GM23338 (cell line): ENCODE measurements around the gene SLC25A20. TPM values are rescaled to one million over a fixed set of nuclear protein-coding genes. Genes with fewer than 3 reads are reported as not detected.

Experiments used
- ATAC-seq: fragments of 200-7000 bp; cut with Tn5 transposase; 3 replicates; pipeline ENCODE4 v1.9.1; 2020
- DNase-seq: peaks from one replicate; pipeline ENCODE4 v3.0.0-alpha.2; 2015; ENCODE audit warnings: low spot score
- H2AFZ ChIP-seq: fragments of 200-600 bp; sonication (generic); 2 replicates; pipeline ENCODE4 v1.8.0; 2016; ENCODE audit warnings: antibody characterized with exemption, mild to moderate bottlenecking, moderate library complexity
- H3F3A ChIP-seq: fragments of 200-600 bp; sonication (generic); replicated peaks from 2 replicates; pipeline ENCODE4 v1.8.0; 2017; ENCODE audit warnings: antibody characterized with exemption, mixed run types, low read depth
- H3K27ac ChIP-seq: fragments of 200-600 bp; sonication (generic); 2 replicates; pipeline ENCODE4 v1.6.1; 2016; ENCODE audit warnings: low read depth
- H3K27me3 ChIP-seq: fragments of 200-600 bp; sonication (generic); 2 replicates; pipeline ENCODE4 v1.8.0; 2016; ENCODE audit warnings: mild to moderate bottlenecking, mixed run types, moderate library complexity; ENCODE audit not compliant: insufficient read depth
- H3K36me3 ChIP-seq: fragments of 200-600 bp; sonication (generic); 2 replicates; pipeline ENCODE4 v1.8.0; 2016; ENCODE audit warnings: mild to moderate bottlenecking; ENCODE audit not compliant: insufficient read depth
- H3K4me1 ChIP-seq: fragments of 200-600 bp; sonication (generic); 2 replicates; pipeline ENCODE4 v1.8.0; 2016; ENCODE audit warnings: mild to moderate bottlenecking, moderate library complexity; ENCODE audit not compliant: insufficient read depth
- H3K4me2 ChIP-seq: fragments of 200-600 bp; sonication (generic); 2 replicates; pipeline ENCODE4 v1.7.1; 2017; ENCODE audit warnings: mixed run types
- H3K4me3 ChIP-seq: fragments of 200-600 bp; sonication (generic); 2 replicates; pipeline ENCODE4 v1.6.1; 2016; ENCODE audit warnings: mixed run types
- H3K79me2 ChIP-seq: fragments of 200-600 bp; sonication (generic); replicated peaks from 2 replicates; pipeline ENCODE4 v1.8.0; 2017; ENCODE audit warnings: mild to moderate bottlenecking; ENCODE audit not compliant: insufficient read depth
- H3K9me2 ChIP-seq: fragments of 200-600 bp; sonication (generic); 2 replicates; pipeline ENCODE4 v1.8.0; 2017; ENCODE audit not compliant: insufficient read depth
- H4K20me1 ChIP-seq: fragments of 200-600 bp; sonication (generic); replicated peaks from 2 replicates; pipeline ENCODE4 v1.8.0; 2017; ENCODE audit warnings: mild to moderate bottlenecking; ENCODE audit not compliant: insufficient read depth
- H3K27ac Mint-ChIP-seq: 2 replicates; pipeline ENCODE4 v1.8.0; 2020; ENCODE audit warnings: inconsistent platforms, mild to moderate bottlenecking, moderate library complexity, mixed read lengths
- H3K27me3 Mint-ChIP-seq: 3 replicates; pipeline ENCODE4 v1.8.0; 2022; ENCODE audit warnings: low read depth, mild to moderate bottlenecking, moderate library complexity, mixed read lengths, inconsistent platforms; ENCODE audit not compliant: insufficient read depth, poor library complexity
- H3K36me3 Mint-ChIP-seq: 3 replicates; pipeline ENCODE4 v1.8.0; 2021; ENCODE audit warnings: low read depth, mild to moderate bottlenecking, inconsistent platforms, moderate library complexity, mixed read lengths
- H3K4me1 Mint-ChIP-seq: 3 replicates; pipeline ENCODE4 v1.8.0; 2020; ENCODE audit warnings: mild to moderate bottlenecking, inconsistent platforms, mixed read lengths
- H3K4me3 Mint-ChIP-seq: 3 replicates; pipeline ENCODE4 v1.8.0; 2021; ENCODE audit warnings: moderate library complexity, mild to moderate bottlenecking, inconsistent platforms, mixed read lengths
- H3K9me3 Mint-ChIP-seq: 3 replicates; pipeline ENCODE4 v1.8.0; 2020; ENCODE audit warnings: moderate library complexity, mild to moderate bottlenecking, inconsistent platforms, mixed read lengths
- CREB1 ChIP-seq: fragments of 250-450 bp; sonication (Bioruptor Pico); IDR thresholded peaks from 2 replicates; pipeline ENCODE4 v1.5.0; 2020; ENCODE audit warnings: low read depth, mild to moderate bottlenecking, moderate library complexity
- CTCF ChIP-seq, 2 experiments: fragments of 200-600 bp in 1 of 2; sonication (generic) in 1 of 2; conservative IDR thresholded peaks; 2 replicates each; pipeline versions ENCODE4 v1.5.1 to v1.6.1; 2016 to 2017; ENCODE audit warnings: antibody characterized with exemption in 2 of 2, low read depth in 2 of 2, mild to moderate bottlenecking in 2 of 2, moderate library complexity in 1 of 2
- EZH2phosphoT487 ChIP-seq: fragments of 200-600 bp; sonication (generic); IDR thresholded peaks from one replicate; pipeline ENCODE4 v1.8.1; 2018; ENCODE audit warnings: antibody characterized with exemption; ENCODE audit not compliant: unreplicated experiment
- JUNB ChIP-seq: IDR thresholded peaks from one replicate; pipeline ENCODE4 v1.6.1; 2016; ENCODE audit warnings: antibody characterized with exemption; ENCODE audit not compliant: unreplicated experiment
- POLR2AphosphoS5 ChIP-seq: IDR thresholded peaks from 2 replicates; pipeline ENCODE4 v1.6.1; 2016; ENCODE audit warnings: antibody characterized with exemption, low read depth
- ZNF331 ChIP-seq: fragments of 250-450 bp; sonication (Bioruptor Pico); IDR thresholded peaks from 2 replicates; pipeline ENCODE4 v1.5.0; 2020; ENCODE audit warnings: low read depth, mild to moderate bottlenecking, moderate library complexity
- polyA plus RNA-seq: library from polyadenylated mRNA; unstranded; fragments of >200 nt; fragmentation: Nextera tagmentation; extraction: Ambion mirVana; gene quantifications from 2 replicates; pipeline ENCODE4 v1.2.1, GENCODE V29; 2016
- total RNA-seq: library from RNA; depleted of rRNA; stranded (reverse); fragments of >200 nt; shearing (Covaris generic); gene quantifications from 2 replicates; pipeline ENCODE4 v1.2.3, GENCODE V29; 2014
- TF ChIP-seq, protein P1 (sequence below): IDR thresholded peaks from one replicate; pipeline ENCODE4 v1.6.1; 2018; ENCODE audit warnings: antibody characterized with exemption; ENCODE audit not compliant: unreplicated experiment
- TF ChIP-seq, protein P2 (sequence below): fragments of 250-450 bp; sonication (Bioruptor Pico); IDR thresholded peaks from 2 replicates; pipeline ENCODE4 v1.5.0; 2020; ENCODE audit warnings: mild to moderate bottlenecking, moderate library complexity

SLC25A20 gene
- total and polyA plus RNA-seq, 2 experiments from 2014 or later = 3.0 to 4.3 TPM

GRCh38 chr3:48891606-48892005 is 7.1 kb downstream of the SLC25A20 start (continued):
- TF ChIP-seq, protein P1, sequence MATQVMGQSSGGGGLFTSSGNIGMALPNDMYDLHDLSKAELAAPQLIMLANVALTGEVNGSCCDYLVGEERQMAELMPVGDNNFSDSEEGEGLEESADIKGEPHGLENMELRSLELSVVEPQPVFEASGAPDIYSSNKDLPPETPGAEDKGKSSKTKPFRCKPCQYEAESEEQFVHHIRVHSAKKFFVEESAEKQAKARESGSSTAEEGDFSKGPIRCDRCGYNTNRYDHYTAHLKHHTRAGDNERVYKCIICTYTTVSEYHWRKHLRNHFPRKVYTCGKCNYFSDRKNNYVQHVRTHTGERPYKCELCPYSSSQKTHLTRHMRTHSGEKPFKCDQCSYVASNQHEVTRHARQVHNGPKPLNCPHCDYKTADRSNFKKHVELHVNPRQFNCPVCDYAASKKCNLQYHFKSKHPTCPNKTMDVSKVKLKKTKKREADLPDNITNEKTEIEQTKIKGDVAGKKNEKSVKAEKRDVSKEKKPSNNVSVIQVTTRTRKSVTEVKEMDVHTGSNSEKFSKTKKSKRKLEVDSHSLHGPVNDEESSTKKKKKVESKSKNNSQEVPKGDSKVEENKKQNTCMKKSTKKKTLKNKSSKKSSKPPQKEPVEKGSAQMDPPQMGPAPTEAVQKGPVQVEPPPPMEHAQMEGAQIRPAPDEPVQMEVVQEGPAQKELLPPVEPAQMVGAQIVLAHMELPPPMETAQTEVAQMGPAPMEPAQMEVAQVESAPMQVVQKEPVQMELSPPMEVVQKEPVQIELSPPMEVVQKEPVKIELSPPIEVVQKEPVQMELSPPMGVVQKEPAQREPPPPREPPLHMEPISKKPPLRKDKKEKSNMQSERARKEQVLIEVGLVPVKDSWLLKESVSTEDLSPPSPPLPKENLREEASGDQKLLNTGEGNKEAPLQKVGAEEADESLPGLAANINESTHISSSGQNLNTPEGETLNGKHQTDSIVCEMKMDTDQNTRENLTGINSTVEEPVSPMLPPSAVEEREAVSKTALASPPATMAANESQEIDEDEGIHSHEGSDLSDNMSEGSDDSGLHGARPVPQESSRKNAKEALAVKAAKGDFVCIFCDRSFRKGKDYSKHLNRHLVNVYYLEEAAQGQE = no peak
- no peak for TF ChIP-seq JUNB
- TF ChIP-seq CREB1 (CRISPR knock-in tag) = no peak
- TF ChIP-seq EZH2phosphoT487 = no peak
- TF ChIP-seq ZNF331 (CRISPR knock-in tag) = no peak

- H3K27me3 ChIP-seq = no peaks in the 10 kb centered on the region
- no peaks in the 10 kb centered on the region for H3K4me1 ChIP-seq
- no peak for DNase-seq
- no peak overlapping the region for H3K27ac ChIP-seq
- H3K79me2 ChIP-seq = no peaks in the 10 kb centered on the region
- H3K9me2 ChIP-seq = no peaks in the 10 kb centered on the region
- no peaks in the 10 kb centered on the region for H3F3A ChIP-seq
- no peak overlapping the region for H2AFZ ChIP-seq
- Mint-ChIP-seq H3K36me3 (no peaks in the 10 kb centered on the region), H3K4me1 (no peaks in the 10 kb centered on the region), H3K27ac (no peak overlapping the region), H3K4me3 (no peak overlapping the region), H3K9me3 (no peaks in the 10 kb centered on the region; the same call in 2 of the 3 replicates), H3K27me3 (peaks cover 4% of the 10 kb centered on the region)
- no peak for ATAC-seq
- TF ChIP-seq, protein P2, sequence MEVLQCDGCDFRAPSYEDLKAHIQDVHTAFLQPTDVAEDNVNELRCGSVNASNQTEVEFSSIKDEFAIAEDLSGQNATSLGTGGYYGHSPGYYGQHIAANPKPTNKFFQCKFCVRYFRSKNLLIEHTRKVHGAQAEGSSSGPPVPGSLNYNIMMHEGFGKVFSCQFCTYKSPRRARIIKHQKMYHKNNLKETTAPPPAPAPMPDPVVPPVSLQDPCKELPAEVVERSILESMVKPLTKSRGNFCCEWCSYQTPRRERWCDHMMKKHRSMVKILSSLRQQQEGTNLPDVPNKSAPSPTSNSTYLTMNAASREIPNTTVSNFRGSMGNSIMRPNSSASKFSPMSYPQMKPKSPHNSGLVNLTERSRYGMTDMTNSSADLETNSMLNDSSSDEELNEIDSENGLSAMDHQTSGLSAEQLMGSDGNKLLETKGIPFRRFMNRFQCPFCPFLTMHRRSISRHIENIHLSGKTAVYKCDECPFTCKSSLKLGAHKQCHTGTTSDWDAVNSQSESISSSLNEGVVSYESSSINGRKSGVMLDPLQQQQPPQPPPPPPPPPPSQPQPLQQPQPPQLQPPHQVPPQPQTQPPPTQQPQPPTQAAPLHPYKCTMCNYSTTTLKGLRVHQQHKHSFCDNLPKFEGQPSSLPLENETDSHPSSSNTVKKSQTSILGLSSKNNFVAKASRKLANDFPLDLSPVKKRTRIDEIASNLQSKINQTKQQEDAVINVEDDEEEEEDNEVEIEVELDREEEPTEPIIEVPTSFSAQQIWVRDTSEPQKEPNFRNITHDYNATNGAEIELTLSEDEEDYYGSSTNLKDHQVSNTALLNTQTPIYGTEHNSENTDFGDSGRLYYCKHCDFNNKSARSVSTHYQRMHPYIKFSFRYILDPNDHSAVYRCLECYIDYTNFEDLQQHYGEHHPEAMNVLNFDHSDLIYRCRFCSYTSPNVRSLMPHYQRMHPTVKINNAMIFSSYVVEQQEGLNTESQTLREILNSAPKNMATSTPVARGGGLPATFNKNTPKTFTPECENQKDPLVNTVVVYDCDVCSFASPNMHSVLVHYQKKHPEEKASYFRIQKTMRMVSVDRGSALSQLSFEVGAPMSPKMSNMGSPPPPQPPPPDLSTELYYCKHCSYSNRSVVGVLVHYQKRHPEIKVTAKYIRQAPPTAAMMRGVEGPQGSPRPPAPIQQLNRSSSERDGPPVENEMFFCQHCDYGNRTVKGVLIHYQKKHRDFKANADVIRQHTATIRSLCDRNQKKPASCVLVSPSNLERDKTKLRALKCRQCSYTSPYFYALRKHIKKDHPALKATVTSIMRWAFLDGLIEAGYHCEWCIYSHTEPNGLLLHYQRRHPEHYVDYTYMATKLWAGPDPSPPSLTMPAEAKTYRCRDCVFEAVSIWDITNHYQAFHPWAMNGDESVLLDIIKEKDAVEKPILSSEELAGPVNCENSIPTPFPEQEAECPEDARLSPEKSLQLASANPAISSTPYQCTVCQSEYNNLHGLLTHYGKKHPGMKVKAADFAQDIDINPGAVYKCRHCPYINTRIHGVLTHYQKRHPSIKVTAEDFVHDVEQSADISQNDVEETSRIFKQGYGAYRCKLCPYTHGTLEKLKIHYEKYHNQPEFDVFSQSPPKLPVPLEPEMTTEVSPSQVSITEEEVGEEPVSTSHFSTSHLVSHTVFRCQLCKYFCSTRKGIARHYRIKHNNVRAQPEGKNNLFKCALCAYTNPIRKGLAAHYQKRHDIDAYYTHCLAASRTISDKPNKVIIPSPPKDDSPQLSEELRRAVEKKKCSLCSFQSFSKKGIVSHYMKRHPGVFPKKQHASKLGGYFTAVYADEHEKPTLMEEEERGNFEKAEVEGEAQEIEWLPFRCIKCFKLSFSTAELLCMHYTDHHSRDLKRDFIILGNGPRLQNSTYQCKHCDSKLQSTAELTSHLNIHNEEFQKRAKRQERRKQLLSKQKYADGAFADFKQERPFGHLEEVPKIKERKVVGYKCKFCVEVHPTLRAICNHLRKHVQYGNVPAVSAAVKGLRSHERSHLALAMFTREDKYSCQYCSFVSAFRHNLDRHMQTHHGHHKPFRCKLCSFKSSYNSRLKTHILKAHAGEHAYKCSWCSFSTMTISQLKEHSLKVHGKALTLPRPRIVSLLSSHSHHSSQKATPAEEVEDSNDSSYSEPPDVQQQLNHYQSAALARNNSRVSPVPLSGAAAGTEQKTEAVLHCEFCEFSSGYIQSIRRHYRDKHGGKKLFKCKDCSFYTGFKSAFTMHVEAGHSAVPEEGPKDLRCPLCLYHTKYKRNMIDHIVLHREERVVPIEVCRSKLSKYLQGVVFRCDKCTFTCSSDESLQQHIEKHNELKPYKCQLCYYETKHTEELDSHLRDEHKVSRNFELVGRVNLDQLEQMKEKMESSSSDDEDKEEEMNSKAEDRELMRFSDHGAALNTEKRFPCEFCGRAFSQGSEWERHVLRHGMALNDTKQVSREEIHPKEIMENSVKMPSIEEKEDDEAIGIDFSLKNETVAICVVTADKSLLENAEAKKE (CRISPR knock-in tag) = no peak
- TF ChIP-seq JUNB (no peak), CTCF (conservative IDR thresholded peaks at IDR 0.05; ENCODE audit: low read depth in 2 of 2) (no peak), POLR2AphosphoS5 (no peak)
- no peak overlapping the region for H3K4me3 ChIP-seq
- no peak overlapping the region for H3K4me2 ChIP-seq
- H4K20me1 ChIP-seq = no peaks in the 10 kb centered on the region
- no peaks in the 10 kb centered on the region for H3K36me3 ChIP-seq
Observed at GRCh38 chr3:48885753-48886152, 12.9 kb downstream of the SLC25A20 start.
